ENCODE results near the gene SENP5.
"Not testable (repeated sequence)": the region's sequence is repeated elsewhere in the genome, so short reads cannot be mapped to it uniquely, and the experiment has no call there.

Gene SENP5

DNA sequence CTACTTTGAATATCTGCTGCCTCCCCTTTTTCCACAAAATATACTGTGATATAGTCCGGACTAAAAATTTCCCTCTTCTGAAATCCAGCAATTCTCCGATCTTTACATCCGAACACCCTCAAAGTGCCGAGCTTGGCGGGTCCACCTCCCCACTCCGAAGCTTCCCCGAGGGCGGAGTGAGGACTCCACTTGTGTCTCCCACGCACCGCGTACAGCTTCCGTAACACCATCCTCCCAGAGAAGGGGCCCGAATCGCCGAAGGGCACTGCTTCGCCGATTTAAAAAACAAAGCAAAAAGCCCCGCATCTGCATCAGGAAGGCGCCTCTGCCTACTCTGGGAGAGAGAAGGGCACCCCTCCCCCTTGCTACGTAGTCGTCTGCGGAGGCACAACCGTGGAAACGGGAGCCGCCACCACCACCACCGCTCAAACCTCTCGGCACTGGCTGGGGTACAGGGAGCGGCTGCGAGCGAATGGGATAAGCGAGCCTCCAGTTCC is 74.1 kb downstream of the SENP5 start:
- no peaks in the 10 kb centered on the region for H3K27me3 ChIP-seq
- no peaks in the 10 kb centered on the region for H3K9me3 ChIP-seq (replicated peaks in 1 of 11)
- peaks cover 26 to 47% (median 39%) of the 10 kb centered on the region in 11 experiments for H3K36me3 ChIP-seq
- peak overlapping the region; percentile 93 to 99 (median 97) for H3K9ac ChIP-seq
- H3K4me3 ChIP-seq, result peak overlapping the region; percentile 82 to 100 (median 96)
- peak overlapping the region; percentile 90 to 98 (median 95) for H3K4me2 ChIP-seq
- peaks cover 51 to 59% (median 55%) of the 10 kb centered on the region in 10 experiments for H3K4me1 ChIP-seq
- H3K27ac ChIP-seq, result peak overlapping the region; percentile 90 to 99 (median 96)
- H4K20me1 ChIP-seq, result peaks cover 13 to 71% (median 59%) of the 10 kb centered on the region in 11 experiments; a peak in 17 of 22 replicates
- no peak for TF ChIP-seq Cebpa-rat (IDR thresholded peaks at IDR 0.05)

- Histone ChIP-seq H3K9me3 (replicated peaks in 1 of 11) (no peaks in the 10 kb centered on the region), H4K20me1 (peaks cover 13 to 65% (median 57%) of the 10 kb centered on the region in 11 experiments; a peak in 17 of 22 replicates), H3K4me3 (peak within 1 kb of the TSS; percentile 82 to 100 (median 96)), H3K36me3 (peaks cover 20 to 42% (median 33%) of the 10 kb centered on the region in 11 experiments), H3K9ac (peak within 1 kb of the TSS; percentile 93 to 99 (median 97)), H3K4me2 (peak within 1 kb of the TSS; percentile 92 to 99 (median 97)), H3K27me3 (no peaks in the 10 kb centered on the region), H3K4me1 (peaks cover 52 to 60% (median 58%) of the 10 kb centered on the region in 10 experiments), H3K27ac (peak within 1 kb of the TSS; percentile 90 to 99 (median 96))
- TF ChIP-seq Cebpa-rat (IDR thresholded peaks at IDR 0.05), result no peak
Measured at GRCh38 chr3:196942226-196942914, 74.7 kb downstream of the SENP5 start, which contains the start of gene NCBP2. Gene NCBP2 (minus strand): TSS chr3:196942528. CDS start chr3:196942503, 25 bp downstream.

GRCh38 chr3:196942915-196943277 is 75.2 kb downstream of the SENP5 start:
- Histone ChIP-seq H3K4me2 (peak overlapping the region; percentile 88 to 99 (median 97)), H3K9ac (peak overlapping the region; percentile 93 to 99 (median 97)), H3K36me3 (peaks cover 14 to 36% (median 28%) of the 10 kb centered on the region in 11 experiments), H4K20me1 (peaks cover 13 to 61% (median 52%) of the 10 kb centered on the region in 11 experiments; a peak in 17 of 22 replicates), H3K4me3 (peak overlapping the region; percentile 82 to 100 (median 96)), H3K4me1 (peaks cover 47 to 61% (median 54%) of the 10 kb centered on the region in 10 experiments), H3K27ac (peak overlapping the region; percentile 68 to 99 (median 96)), H3K9me3 (replicated peaks in 1 of 11) (no peaks in the 10 kb centered on the region), H3K27me3 (no peaks in the 10 kb centered on the region)
- TF ChIP-seq Cebpa-rat (IDR thresholded peaks at IDR 0.05), result no peak

DNA sequence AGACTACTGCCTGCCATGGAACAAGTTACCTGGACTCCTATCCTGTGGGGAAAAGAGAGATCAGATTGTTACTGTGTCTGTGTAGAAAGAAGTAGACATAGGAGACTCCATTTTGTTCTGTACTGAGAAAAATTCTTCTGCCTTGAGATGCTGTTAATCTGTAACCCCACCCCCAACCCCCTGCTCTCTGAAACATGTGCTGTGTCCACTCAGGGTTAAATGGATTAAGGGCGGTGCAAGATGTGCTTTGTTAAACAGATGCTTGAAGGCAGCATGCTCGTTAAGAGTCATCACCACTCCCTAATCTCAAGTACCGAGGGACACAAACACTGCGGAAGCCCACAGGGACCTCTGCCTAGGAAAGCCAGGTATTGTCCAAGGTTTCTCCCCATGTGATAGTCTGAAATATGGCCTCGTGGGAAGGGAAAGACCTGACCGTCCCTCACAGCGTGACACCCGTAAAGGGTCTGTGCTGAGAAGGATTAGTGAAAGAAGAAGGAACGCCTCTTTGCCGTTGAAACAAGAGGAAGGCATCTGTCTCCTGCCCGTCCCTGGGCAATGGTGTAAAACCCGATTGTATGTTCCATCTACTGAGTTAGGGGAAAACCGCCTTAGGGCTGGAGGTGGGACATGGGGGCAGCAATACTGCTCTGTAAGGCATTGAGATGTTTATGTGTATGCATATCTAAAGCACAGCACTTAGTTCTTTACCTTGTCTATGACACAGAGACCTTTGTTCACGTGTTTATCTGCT is 76.5 kb downstream of the SENP5 start:
- H3K27me3 ChIP-seq; H3K9me3 ChIP-seq (replicated peaks in 1 of 11): not testable (repeated sequence)
- H3K36me3 ChIP-seq, result peaks cover 1 to 24% (median 19%) of the 10 kb centered on the region in 11 experiments; a peak in 18 of 22 replicates
- peak overlapping the region; percentile 88 to 99 (median 97) for H3K4me2 ChIP-seq
- peaks cover 13 to 51% (median 40%) of the 10 kb centered on the region in 11 experiments; a peak in 17 of 22 replicates for H4K20me1 ChIP-seq
- peak overlapping the region in 9 of 10 experiments; percentile 82 to 100 (median 96); a peak in 17 of 20 replicates for H3K4me3 ChIP-seq
- H3K9ac ChIP-seq, result peak overlapping the region; percentile 93 to 99 (median 97); a peak in 21 of 22 replicates
- peak overlapping the region in 2 of 11 experiments; percentile 94 to 98; a peak in 3 of 22 replicates for H3K27ac ChIP-seq
- peaks cover 34 to 48% (median 41%) of the 10 kb centered on the region in 10 experiments for H3K4me1 ChIP-seq

DNA sequence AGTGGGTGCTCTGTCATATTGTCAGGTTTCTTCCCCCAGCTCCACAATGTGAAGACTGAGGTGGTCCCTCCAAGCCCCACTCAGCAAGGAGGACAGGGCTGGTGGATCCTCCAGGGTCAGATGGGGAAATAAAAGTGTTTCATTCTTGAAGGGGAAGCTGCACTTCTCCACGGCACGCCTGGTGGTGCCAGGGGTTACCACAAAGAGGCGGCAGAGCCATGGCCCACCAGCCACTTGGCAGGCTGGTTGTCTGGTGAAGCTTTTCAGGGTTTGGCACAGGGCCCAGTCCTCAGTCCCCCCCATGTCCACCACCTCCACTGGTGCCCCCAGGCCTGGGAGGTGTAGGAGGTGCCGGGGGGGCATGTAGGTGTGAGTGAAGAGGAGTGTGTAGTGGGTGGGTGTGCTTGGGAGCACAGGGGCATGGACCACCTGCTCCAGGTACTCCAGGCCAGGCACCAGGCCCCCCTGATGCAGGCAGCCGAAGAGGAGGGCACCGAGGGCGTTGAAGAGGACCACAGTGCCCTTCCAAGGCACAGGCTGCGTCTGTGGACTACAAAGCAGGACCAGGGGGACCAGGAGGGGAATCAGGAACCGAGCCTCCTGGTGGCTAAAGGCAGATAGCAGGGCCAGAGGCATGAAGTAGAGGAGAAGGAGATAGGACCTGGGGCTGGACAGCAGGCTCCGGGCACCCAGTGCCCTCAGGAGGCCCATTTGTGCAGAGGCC is 79.6 kb downstream of the SENP5 start:
- H3K9ac ChIP-seq, result 0 out of 22 replicates have a peak overlapping the region, but pooled peaks of 1 of the 11 experiments have one; percentile 29
- peaks cover 15 to 28% (median 22%) of the 10 kb centered on the region in 10 experiments for H3K4me1 ChIP-seq
- H3K4me2 ChIP-seq, result peak overlapping the region in 2 of 11 experiments; percentile 0 to 18; a peak in 3 of 22 replicates
- no peak overlapping the region for H3K4me3 ChIP-seq
- H3K27me3 ChIP-seq, result no peaks in the 10 kb centered on the region
- peaks cover 0 to 29% (median 15%) of the 10 kb centered on the region in 11 experiments; a peak in 19 of 22 replicates for H3K36me3 ChIP-seq
- H4K20me1 ChIP-seq, result peaks cover 6 to 31% (median 20%) of the 10 kb centered on the region in 11 experiments; a peak in 17 of 22 replicates
- no peak for TF ChIP-seq Cebpa-rat (IDR thresholded peaks at IDR 0.05)
- no peaks in the 10 kb centered on the region for H3K9me3 ChIP-seq (replicated peaks in 1 of 11)
- 0 out of 22 replicates have a peak overlapping the region, but pooled peaks of 1 of the 11 experiments have one; percentile 15 for H3K27ac ChIP-seq

DNA sequence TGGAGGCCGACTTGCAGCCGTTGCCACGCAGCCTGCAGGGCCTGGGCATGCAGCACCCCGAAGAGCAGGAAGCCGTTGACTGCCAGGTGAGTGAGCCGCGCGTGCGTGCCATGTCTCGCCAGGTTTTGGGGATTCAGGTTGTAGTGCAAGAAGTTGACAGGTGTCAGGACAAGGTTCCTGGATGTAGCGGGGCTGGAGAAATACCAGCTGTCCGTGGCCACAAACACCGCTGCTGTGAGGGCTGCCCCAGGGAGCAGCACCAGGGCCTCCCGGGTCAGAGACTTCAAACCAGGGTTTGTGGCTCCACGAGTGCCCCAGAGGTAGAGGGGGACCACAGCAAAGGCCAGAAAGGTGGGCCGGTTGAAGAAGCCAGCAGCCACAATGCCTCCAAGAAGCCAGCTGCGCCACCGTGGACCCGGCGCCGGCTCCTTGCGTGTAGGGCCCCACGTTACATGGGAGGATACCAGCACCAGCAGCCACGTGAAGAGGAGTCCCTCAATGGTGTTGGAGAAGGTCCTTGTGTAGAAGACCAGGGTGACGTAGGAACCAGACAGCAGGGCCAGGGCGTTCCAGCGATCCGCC is 80.2 kb downstream of the SENP5 start:
- peaks cover 0 to 29% (median 15%) of the 10 kb centered on the region in 11 experiments; a peak in 19 of 22 replicates for H3K36me3 ChIP-seq
- peaks cover 6 to 31% (median 17%) of the 10 kb centered on the region in 11 experiments; a peak in 17 of 22 replicates for H4K20me1 ChIP-seq
- H3K27ac ChIP-seq, result no peak overlapping the region
- H3K4me1 ChIP-seq, result peaks cover 15 to 28% (median 22%) of the 10 kb centered on the region in 10 experiments
- no peak overlapping the region for H3K4me2 ChIP-seq
- H3K4me3 ChIP-seq, result no peak overlapping the region
- no peak overlapping the region for H3K9ac ChIP-seq
- TF ChIP-seq Cebpa-rat (IDR thresholded peaks at IDR 0.05), result no peak
- H3K27me3 ChIP-seq, result no peaks in the 10 kb centered on the region
- H3K9me3 ChIP-seq (replicated peaks in 1 of 11), result no peaks in the 10 kb centered on the region

- Histone ChIP-seq H3K27me3 (no peaks in the 10 kb centered on the region), H4K20me1 (peaks cover 2 to 27% (median 10%) of the 10 kb centered on the region in 11 experiments; a peak in 17 of 22 replicates), H3K9me3 (replicated peaks in 1 of 11) (no peaks in the 10 kb centered on the region), H3K36me3 (peaks cover 0 to 29% (median 15%) of the 10 kb centered on the region in 11 experiments; a peak in 19 of 22 replicates), H3K9ac (no peak overlapping the region), H3K27ac (no peak overlapping the region), H3K4me3 (no peak overlapping the region), H3K4me1 (peaks cover 10 to 24% (median 17%) of the 10 kb centered on the region in 10 experiments), H3K4me2 (no peak overlapping the region)
- no peak for TF ChIP-seq Cebpa-rat (IDR thresholded peaks at IDR 0.05)
Measured at GRCh38 chr3:196948442-196949284, 80.9 kb downstream of the SENP5 start.
